ENCODE results near the gene SLC39A12.

Gene SLC39A12

DNA sequence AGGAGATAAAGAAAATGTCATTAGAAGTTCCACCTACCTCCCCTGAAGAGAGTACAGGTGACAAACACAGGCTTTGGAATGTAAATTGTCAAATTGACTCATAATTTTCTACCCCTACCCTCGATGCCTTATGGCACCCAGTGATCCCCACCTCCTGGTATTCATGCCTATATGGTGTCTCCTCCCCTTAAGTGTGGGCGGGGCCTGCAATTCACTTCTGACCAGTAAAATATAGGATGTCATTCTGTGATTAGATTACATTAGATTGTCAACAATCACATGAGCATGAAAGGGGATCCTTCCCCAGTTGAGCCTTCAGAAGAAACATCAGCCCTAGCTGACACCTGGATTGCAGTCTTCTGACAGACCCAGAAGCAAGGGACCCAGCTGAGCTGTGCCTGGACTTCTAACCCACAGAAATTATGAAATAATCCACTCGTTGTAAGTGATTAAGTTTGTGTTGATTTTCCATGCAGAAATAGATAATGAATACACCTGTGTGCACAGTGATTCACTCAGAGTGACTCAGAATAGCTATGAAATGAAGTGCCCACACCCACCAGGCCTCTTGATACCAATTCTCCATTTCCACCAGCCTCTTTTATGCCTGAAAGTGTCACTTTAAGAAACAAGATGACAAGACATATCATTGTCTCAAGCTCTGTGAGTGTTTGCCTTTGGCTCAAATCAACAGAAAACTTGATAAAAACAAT, 8.5 kb upstream of the SLC39A12 start:
- TF ChIP-seq NFIC (IDR thresholded peaks at IDR 0.05): no peak
- no peak for TF ChIP-seq ZBTB7A (IDR thresholded peaks at IDR 0.05; ENCODE audit: low read depth)
- no peak for TF ChIP-seq EGR1 (IDR thresholded peaks at IDR 0.05)
- TF ChIP-seq EP300 (IDR thresholded peaks at IDR 0.05; ENCODE audit: borderline replicate concordance): no peak

DNA sequence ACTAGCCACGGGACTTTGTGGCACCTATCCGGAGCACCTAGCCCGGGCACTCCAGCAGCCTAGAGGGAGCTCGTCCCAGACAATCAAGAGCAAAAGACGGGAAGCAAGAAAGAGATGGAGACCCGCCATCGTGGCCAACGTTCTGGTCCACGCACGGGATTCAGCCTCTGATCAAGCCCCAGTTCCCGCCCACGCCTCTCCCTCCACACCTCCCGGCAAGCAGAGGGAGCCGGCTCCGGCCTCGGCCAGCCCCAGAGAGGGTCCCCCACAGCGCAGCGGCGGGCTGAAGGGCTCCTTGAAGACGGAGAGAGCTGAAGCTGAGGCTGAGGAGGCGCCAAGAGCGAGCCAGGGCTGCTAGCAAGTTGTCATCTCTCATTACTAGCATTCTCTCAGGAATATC, 992 bp upstream of the SLC39A12 start:
- TF ChIP-seq EGR1 (IDR thresholded peaks at IDR 0.05): no peak
- no peak for TF ChIP-seq REST (IDR thresholded peaks at IDR 0.05; ENCODE audit: low read depth)
- no peak for TF ChIP-seq TCF12 (IDR thresholded peaks at IDR 0.05; ENCODE audit: low read depth)
- no peak for TF ChIP-seq NFIC (IDR thresholded peaks at IDR 0.05)
- TF ChIP-seq CREB1 (IDR thresholded peaks at IDR 0.05; ENCODE audit: low read depth): no peak
- TF ChIP-seq TAF1 (IDR thresholded peaks at IDR 0.05; ENCODE audit: low read depth): no peak
- no peak for TF ChIP-seq RAD21 (IDR thresholded peaks at IDR 0.05; ENCODE audit: low read depth)
- TF ChIP-seq TEAD4 (IDR thresholded peaks at IDR 0.05): no peak
- no peak for TF ChIP-seq CEBPB (IDR thresholded peaks at IDR 0.05)
- TF ChIP-seq YY1 (IDR thresholded peaks at IDR 0.05; ENCODE audit: low read depth): no peak

DNA sequence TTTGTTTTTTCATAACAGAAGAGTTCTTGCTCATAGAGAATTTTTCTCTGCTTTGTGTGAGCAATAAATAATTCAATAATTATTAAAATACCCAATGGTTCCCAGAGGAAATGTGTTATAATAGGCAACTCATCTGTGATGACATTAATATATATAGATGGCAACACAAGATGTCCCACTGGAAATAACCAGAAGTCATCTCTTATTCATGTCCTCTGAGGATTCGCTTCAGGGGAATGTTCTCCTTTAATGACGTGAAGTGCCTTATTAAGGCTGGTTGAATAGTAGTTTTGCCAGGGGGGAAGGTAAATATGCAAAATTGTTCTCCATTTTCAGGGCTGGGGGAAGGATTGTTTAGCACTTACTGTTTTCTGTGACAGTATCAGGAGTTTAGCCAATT, 3.1 kb downstream of the SLC39A12 start:
- TF ChIP-seq EP300 (IDR thresholded peaks at IDR 0.05; ENCODE audit: borderline replicate concordance) (no peak), NFIC (IDR thresholded peaks at IDR 0.05) (no peak), TEAD4 (IDR thresholded peaks at IDR 0.05) (no peak), CEBPB (IDR thresholded peaks at IDR 0.05) (no peak), CREB1 (IDR thresholded peaks at IDR 0.05; ENCODE audit: low read depth) (no peak), EGR1 (IDR thresholded peaks at IDR 0.05) (no peak)
- TF ChIP-seq, protein P1, sequence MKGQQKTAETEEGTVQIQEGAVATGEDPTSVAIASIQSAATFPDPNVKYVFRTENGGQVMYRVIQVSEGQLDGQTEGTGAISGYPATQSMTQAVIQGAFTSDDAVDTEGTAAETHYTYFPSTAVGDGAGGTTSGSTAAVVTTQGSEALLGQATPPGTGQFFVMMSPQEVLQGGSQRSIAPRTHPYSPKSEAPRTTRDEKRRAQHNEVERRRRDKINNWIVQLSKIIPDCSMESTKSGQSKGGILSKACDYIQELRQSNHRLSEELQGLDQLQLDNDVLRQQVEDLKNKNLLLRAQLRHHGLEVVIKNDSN (IDR thresholded peaks at IDR 0.05): no peak
- TF ChIP-seq, protein P2, sequence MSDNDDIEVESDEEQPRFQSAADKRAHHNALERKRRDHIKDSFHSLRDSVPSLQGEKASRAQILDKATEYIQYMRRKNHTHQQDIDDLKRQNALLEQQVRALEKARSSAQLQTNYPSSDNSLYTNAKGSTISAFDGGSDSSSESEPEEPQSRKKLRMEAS (IDR thresholded peaks at IDR 0.05): no peak

DNA sequence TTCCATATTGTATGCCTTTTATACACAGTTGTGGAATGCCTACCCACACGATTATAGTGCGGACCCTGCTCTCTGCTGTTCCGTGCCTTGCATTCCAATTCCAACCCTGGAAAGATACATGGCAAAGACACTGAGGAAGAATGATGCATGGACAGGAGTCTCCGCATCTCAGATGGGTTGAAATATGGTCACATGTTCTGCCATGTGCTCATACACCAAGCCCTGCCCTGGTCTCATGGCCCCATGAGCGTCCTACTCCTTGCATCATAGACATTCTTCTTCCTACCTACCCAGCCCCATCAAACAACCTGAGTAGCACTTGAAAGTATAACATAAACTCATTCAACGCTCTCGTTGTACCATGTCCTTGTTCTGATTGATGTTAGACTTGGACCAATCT, 6.3 kb downstream of the SLC39A12 start:
- TF ChIP-seq NFIC (IDR thresholded peaks at IDR 0.05) (no peak), CEBPB (IDR thresholded peaks at IDR 0.05) (no peak), FOXM1 (IDR thresholded peaks at IDR 0.05; ENCODE audit: borderline replicate concordance, low read depth) (no peak), YY1 (IDR thresholded peaks at IDR 0.05; ENCODE audit: low read depth) (no peak), EP300 (IDR thresholded peaks at IDR 0.05; ENCODE audit: borderline replicate concordance) (no peak), ZBTB7A (IDR thresholded peaks at IDR 0.05; ENCODE audit: low read depth) (no peak), REST (IDR thresholded peaks at IDR 0.05; ENCODE audit: low read depth) (no peak), TAF1 (IDR thresholded peaks at IDR 0.05; ENCODE audit: low read depth) (no peak), EGR1 (IDR thresholded peaks at IDR 0.05) (no peak), CREB1 (IDR thresholded peaks at IDR 0.05; ENCODE audit: low read depth) (no peak), RAD21 (IDR thresholded peaks at IDR 0.05; ENCODE audit: low read depth) (no peak), TEAD4 (IDR thresholded peaks at IDR 0.05) (no peak), TCF12 (IDR thresholded peaks at IDR 0.05; ENCODE audit: low read depth) (no peak)
- TF ChIP-seq, protein P2 (IDR thresholded peaks at IDR 0.05): no peak
- TF ChIP-seq, protein P1 (IDR thresholded peaks at IDR 0.05): no peak

GRCh38 chr10:17959870-17960269, 8.2 kb downstream of the SLC39A12 start:
- TF ChIP-seq YY1 (IDR thresholded peaks at IDR 0.05; ENCODE audit: low read depth) (no peak), FOXM1 (IDR thresholded peaks at IDR 0.05; ENCODE audit: borderline replicate concordance, low read depth) (no peak), REST (IDR thresholded peaks at IDR 0.05; ENCODE audit: low read depth) (no peak), TAF1 (IDR thresholded peaks at IDR 0.05; ENCODE audit: low read depth) (no peak), CEBPB (IDR thresholded peaks at IDR 0.05) (no peak)
- TF ChIP-seq, protein P2 (IDR thresholded peaks at IDR 0.05): no peak
